Measurements from ENCODE around the gene AKAP5.
"Not testable (repeated sequence)": the region's sequence is repeated elsewhere in the genome, so short reads cannot be mapped to it uniquely, and the experiment has no call there.

The AKAP5 gene

GRCh38 chr14:64515053-64515452 lies 49.8 kb downstream of the AKAP5 start:
- DNase-seq (ENCODE audit: low read depth) = no peak
- no peak overlapping the region for H3K4me3 ChIP-seq (ENCODE audit: low read depth, low read length)
- TF ChIP-seq CTCF (IDR thresholded peaks at IDR 0.05; ENCODE audit: low read depth, low read length, missing control alignments) = no peak

- H3K4me3 ChIP-seq (ENCODE audit: low read depth, low read length) = no peak overlapping the region
- no peak for DNase-seq (ENCODE audit: low read depth)
- TF ChIP-seq CTCF (IDR thresholded peaks at IDR 0.05; ENCODE audit: low read depth, low read length, missing control alignments) = no peak
These were observed 51.7 kb downstream of the AKAP5 start for GRCh38 chr14:64516969-64517368.

- not testable (repeated sequence) for DNase-seq (ENCODE audit: low read depth); H3K4me3 ChIP-seq (ENCODE audit: low read depth, low read length)
These were observed 52.4 kb downstream of the AKAP5 start for GRCh38 chr14:64517667-64518066.

GRCh38 chr14:64518229-64518628 lies 52.9 kb downstream of the AKAP5 start:
- no peak for DNase-seq (ENCODE audit: low read depth)
- H3K4me3 ChIP-seq (ENCODE audit: low read depth, low read length) = no peak overlapping the region
- no peak for TF ChIP-seq CTCF (IDR thresholded peaks at IDR 0.05; ENCODE audit: low read depth, low read length, missing control alignments)

DNA sequence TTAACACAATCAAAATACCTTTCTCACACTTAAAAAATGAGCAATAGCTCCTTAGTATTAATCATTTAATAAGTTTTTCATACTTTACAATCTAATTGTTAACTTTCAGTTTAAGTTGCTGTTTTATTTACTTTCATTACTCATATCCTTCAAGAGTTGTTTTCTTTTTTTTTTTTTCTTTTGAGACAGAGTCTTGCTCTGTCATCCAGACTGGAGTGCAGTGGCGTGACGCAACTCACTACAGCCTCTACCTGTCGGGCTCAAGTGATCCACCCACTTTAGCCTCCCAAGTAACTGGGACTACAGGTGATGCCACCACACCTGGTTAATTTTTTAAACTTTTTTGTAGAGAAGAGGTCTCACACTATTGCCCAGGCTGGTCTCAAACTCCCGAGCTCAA lies 55.4 kb downstream of the AKAP5 start:
- DNase-seq (ENCODE audit: low read depth) = no peak
- TF ChIP-seq CTCF (IDR thresholded peaks at IDR 0.05; ENCODE audit: low read depth, low read length, missing control alignments) = no peak
- no peak overlapping the region for H3K4me3 ChIP-seq (ENCODE audit: low read depth, low read length)

DNA sequence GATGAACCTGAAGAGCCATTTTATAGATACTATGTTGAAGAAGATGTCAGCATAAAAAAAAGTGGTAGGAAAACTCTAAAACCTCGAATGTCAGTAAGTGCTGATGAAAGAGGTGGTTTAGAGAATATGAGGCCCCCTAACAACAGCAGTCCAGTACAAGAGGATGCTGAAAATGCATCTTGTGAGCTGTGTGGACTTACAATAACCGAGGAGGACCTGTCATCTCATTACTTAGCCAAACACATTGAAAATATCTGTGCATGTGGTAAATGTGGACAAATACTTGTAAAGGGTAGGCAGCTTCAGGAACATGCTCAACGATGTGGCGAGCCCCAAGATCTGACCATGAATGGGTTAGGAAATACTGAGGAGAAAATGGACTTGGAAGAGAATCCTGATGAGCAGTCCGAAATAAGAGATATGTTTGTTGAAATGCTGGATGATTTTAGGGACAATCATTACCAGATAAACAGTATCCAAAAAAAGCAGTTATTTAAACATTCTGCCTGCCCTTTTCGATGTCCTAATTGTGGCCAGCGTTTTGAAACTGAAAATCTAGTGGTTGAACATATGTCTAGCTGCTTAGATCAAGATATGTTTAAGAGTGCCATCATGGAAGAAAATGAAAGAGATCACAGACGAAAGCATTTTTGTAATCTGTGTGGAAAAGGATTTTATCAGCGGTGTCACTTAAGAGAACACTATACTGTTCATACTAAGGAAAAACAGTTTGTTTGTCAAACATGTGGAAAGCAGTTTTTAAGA lies 57.5 kb downstream of the AKAP5 start:
- no peak overlapping the region for H3K4me3 ChIP-seq (ENCODE audit: low read depth, low read length)

More for the DNA sequence above, 57.5 kb downstream of the AKAP5 start:
- DNase-seq (ENCODE audit: low read depth) = no peak
- TF ChIP-seq CTCF (IDR thresholded peaks at IDR 0.05; ENCODE audit: low read depth, low read length, missing control alignments) = no peak

Measured in GM12864 (cell line).